B cell (primary cell): Measurements from ENCODE around the gene LAMTOR2. TPM values are rescaled to one million over a fixed set of nuclear protein-coding genes. Genes with fewer than 3 reads are reported as not detected.

Experiments used
- ATAC-seq: fragments of 200-7000 bp; cut with Tn5 transposase; one replicate; pipeline ENCODE4 v1.10.0; 2021; ENCODE audit warnings: low read depth, mild to moderate bottlenecking, moderate number of reproducible peaks, moderate library complexity
- CTCF ChIA-PET: fragments of 350-600 bp; sonication (Branson Sonifier 250); formaldehyde crosslinking; loops from one replicate; lab custom pipeline; 2021; ENCODE audit warnings: antibody characterized with exemption, inconsistent platforms; lab: Charles Lee
- POLR2A ChIA-PET: fragments of 350-600 bp; sonication (Branson Sonifier 250); formaldehyde crosslinking; loops from one replicate; lab custom pipeline; 2021; ENCODE audit warnings: antibody characterized with exemption; lab: Charles Lee
- DNase-seq: peaks from one replicate; pipeline ENCODE4 v3.0.0; 2013
- H2AFZ ChIP-seq: 2 replicates; pipeline ENCODE4 v1.6.1; 2012; ENCODE audit warnings: mild to moderate bottlenecking, low read depth, low read length; ENCODE audit not compliant: insufficient read depth, poor library complexity, severe bottlenecking
- H3K27ac ChIP-seq, 2 donors: 1 replicate in 1 of 2; 2 replicates in 1 of 2; pipeline ENCODE4 v1.5.1; 2012 to 2013; ENCODE audit warnings: low read length in 2 of 2, mild to moderate bottlenecking in 2 of 2, moderate library complexity in 1 of 2
- H3K27me3 ChIP-seq, 4 experiments: fragments of 200-600 bp in 1 of 4; sonication (generic) in 1 of 4; replicated peaks in 1 of 4; 1 replicate in 2 of 4; 2 replicates in 2 of 4; pipeline versions ENCODE4 v1.6.1 to v1.7.0; 2013 to 2016; ENCODE audit warnings: low read length in 3 of 4, mild to moderate bottlenecking in 2 of 4, mixed read lengths in 1 of 4, moderate library complexity in 1 of 4; ENCODE audit not compliant: insufficient read depth in 4 of 4, control insufficient read depth in 3 of 4; ENCODE audit errors: control extremely low read depth in 1 of 4
- H3K36me3 ChIP-seq, 2 experiments: replicated peaks in 1 of 2; 1 replicate in 1 of 2; 2 replicates in 1 of 2; pipeline versions ENCODE4 v1.6.1 to v1.7.1; 2013; ENCODE audit warnings: low read length in 1 of 2; ENCODE audit not compliant: insufficient read depth in 2 of 2, control insufficient read depth in 1 of 2; ENCODE audit errors: control extremely low read depth in 1 of 2, extremely low read depth in 1 of 2
- H3K4me1 ChIP-seq, 2 donors: fragments of 200-600 bp in 1 of 2; sonication (generic) in 1 of 2; 1 replicate in 1 of 2; 2 replicates in 1 of 2; pipeline versions ENCODE4 v1.5.1 to v1.6.1; 2013 to 2017; ENCODE audit warnings: low read length in 2 of 2; ENCODE audit not compliant: control insufficient read depth in 2 of 2, insufficient read depth in 2 of 2
- H3K4me2 ChIP-seq: replicated peaks from 2 replicates; pipeline ENCODE3; 2012; ENCODE audit warnings: mild to moderate bottlenecking, low read depth, low read length; ENCODE audit not compliant: poor library complexity, severe bottlenecking
- H3K4me3 ChIP-seq, 5 experiments: fragments of 200-600 bp in 1 of 5; sonication (generic) in 1 of 5; 1 replicate in 3 of 5; 2 replicates in 2 of 5; pipeline versions ENCODE4 v1.5.1 to v1.7.0; 2011 to 2016; ENCODE audit warnings: low read length in 4 of 5, mild to moderate bottlenecking in 4 of 5, low read depth in 2 of 5, control low read depth in 1 of 5, moderate library complexity in 1 of 5; ENCODE audit not compliant: insufficient read depth in 1 of 5; ENCODE audit errors: control extremely low read depth in 1 of 5, extremely low read depth in 1 of 5
- H3K79me2 ChIP-seq: fragments of 200-600 bp; sonication (generic); one replicate; pipeline ENCODE4 v1.6.0; 2016; ENCODE audit warnings: low read length; ENCODE audit not compliant: control insufficient read depth, insufficient read depth
- H3K9ac ChIP-seq: fragments of 200-600 bp; sonication (generic); 2 replicates; pipeline ENCODE4 v1.6.1; 2017; ENCODE audit warnings: mild to moderate bottlenecking, low read length, moderate library complexity
- H3K9me3 ChIP-seq, 3 donors: one replicate each; pipeline versions ENCODE4 v1.6.1 to v1.7.1; 2013; ENCODE audit warnings: low read length in 2 of 3; ENCODE audit not compliant: control insufficient read depth in 2 of 3, insufficient read depth in 1 of 3; ENCODE audit errors: control extremely low read depth in 1 of 3
- H4K20me1 ChIP-seq: 2 replicates; pipeline ENCODE4 v1.6.0; 2012; ENCODE audit warnings: mild to moderate bottlenecking, low read length; ENCODE audit not compliant: insufficient read depth, control insufficient read depth, poor library complexity, severe bottlenecking
- H3K27ac Mint-ChIP-seq: one replicate; pipeline ENCODE4 v1.8.0; 2021; ENCODE audit warnings: mixed read lengths
- H3K27me3 Mint-ChIP-seq: one replicate; pipeline ENCODE4 v1.8.0; 2021; ENCODE audit warnings: mixed read lengths
- H3K4me1 Mint-ChIP-seq: one replicate; pipeline ENCODE4 v1.8.0; 2021; ENCODE audit warnings: mixed read lengths
- H3K4me3 Mint-ChIP-seq: one replicate; pipeline ENCODE4 v1.8.0; 2021; ENCODE audit warnings: mixed read lengths
- H3K9me3 Mint-ChIP-seq: one replicate; pipeline ENCODE4 v1.8.0; 2022; ENCODE audit warnings: mixed read lengths; ENCODE audit not compliant: insufficient read depth
- EZH2 ChIP-seq: IDR thresholded peaks from 2 replicates; pipeline ENCODE4 v1.6.1; 2012; ENCODE audit warnings: borderline replicate concordance, low read depth, mild to moderate bottlenecking, moderate library complexity, low read length; ENCODE audit not compliant: insufficient read depth, poor library complexity, severe bottlenecking
- WGBS: methylation state at CpG from one replicate; pipeline ENCODE4 v1.1.5; 2013; ENCODE audit warnings: missing lambda C conversion rate; ENCODE audit not compliant: insufficient coverage; 5-methylcytosine and 5-hydroxymethylcytosine counted together
- intact Hi-C: fragments of 100-400 bp; cut with micrococcal nuclease; formaldehyde crosslinking; loops from one replicate; pipeline ENCODE4 v1.10.0; 2022
- polyA plus RNA-seq: library from polyadenylated mRNA; depleted of rRNA; stranded (reverse); fragments of >200 nt; gene quantifications from 2 replicates; pipeline ENCODE4 v1.2.3, GENCODE V29; 2012
- total RNA-seq, 2 donors: library from RNA; stranded (reverse); fragments of 120-200 nt in 1 of 2; gene quantifications; 1 replicate in 1 of 2; 2 replicates in 1 of 2; pipeline versions ENCODE4 v1.2.3 to v1.2.4, GENCODE V29; 2013 to 2022
- TF ChIP-seq, protein P1 (sequence below): fragments of 200-600 bp; IDR thresholded peaks from one replicate; pipeline ENCODE4 v1.8.0; 2022; ENCODE audit warnings: antibody characterized with exemption, mild to moderate bottlenecking

Gene LAMTOR2
- total and polyA plus RNA-seq, 2 donors (not counting 1 experiment from before 2014, with no cell fraction given), result 31.5 to 55.9 TPM

- Histone ChIP-seq H3K27ac (no peak overlapping the region), H3K36me3 (no peaks in the 10 kb centered on the region), H3K79me2 (no peaks in the 10 kb centered on the region), H3K27me3 (peaks cover 0 to 45% (median 21%) of the 10 kb centered on the region in 4 experiments), H3K9me3 (peaks cover 0 to 4% (median 0%) of the 10 kb centered on the region in 3 donors), H3K4me2 (peak overlapping the region; percentile 99), H3K4me3 (peak overlapping the region in 3 of 5 experiments; percentile 81 to 87 (median 84)), H4K20me1 (no peaks in the 10 kb centered on the region), H3K9ac (peak overlapping the region; percentile 80), H2AFZ (peak overlapping the region; percentile 90), H3K4me1 (peaks cover 12 to 26% of the 10 kb centered on the region in 2 donors)
- ChIA-PET CTCF (interaction anchor here (1.6 kb wide), 1 partner anchor 16 kb away, joined by 8 read pairs; no protein-coding TSS in a partner anchor), POLR2A (interaction anchor here (0.7 kb wide), 1 partner anchor 16 kb away, joined by 3 read pairs; no protein-coding TSS in a partner anchor)
- H3K4me1 Mint-ChIP-seq, result peaks cover 29% of the 10 kb centered on the region
- 5% methylated on average over 36 of the region's 61 CpGs for WGBS
- ATAC-seq, result no peak
- no peak for TF ChIP-seq EZH2
- TF ChIP-seq, protein P1, sequence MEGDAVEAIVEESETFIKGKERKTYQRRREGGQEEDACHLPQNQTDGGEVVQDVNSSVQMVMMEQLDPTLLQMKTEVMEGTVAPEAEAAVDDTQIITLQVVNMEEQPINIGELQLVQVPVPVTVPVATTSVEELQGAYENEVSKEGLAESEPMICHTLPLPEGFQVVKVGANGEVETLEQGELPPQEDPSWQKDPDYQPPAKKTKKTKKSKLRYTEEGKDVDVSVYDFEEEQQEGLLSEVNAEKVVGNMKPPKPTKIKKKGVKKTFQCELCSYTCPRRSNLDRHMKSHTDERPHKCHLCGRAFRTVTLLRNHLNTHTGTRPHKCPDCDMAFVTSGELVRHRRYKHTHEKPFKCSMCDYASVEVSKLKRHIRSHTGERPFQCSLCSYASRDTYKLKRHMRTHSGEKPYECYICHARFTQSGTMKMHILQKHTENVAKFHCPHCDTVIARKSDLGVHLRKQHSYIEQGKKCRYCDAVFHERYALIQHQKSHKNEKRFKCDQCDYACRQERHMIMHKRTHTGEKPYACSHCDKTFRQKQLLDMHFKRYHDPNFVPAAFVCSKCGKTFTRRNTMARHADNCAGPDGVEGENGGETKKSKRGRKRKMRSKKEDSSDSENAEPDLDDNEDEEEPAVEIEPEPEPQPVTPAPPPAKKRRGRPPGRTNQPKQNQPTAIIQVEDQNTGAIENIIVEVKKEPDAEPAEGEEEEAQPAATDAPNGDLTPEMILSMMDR, result no peak
- no peak for DNase-seq
- intact Hi-C loops, result no loop called here
- H3K4me3 Mint-ChIP-seq, result peak overlapping the region; percentile 91
- peaks cover 11% of the 10 kb centered on the region for H3K27me3 Mint-ChIP-seq
- no peaks in the 10 kb centered on the region for H3K9me3 Mint-ChIP-seq
- no peak overlapping the region for H3K27ac Mint-ChIP-seq
These were observed 26.8 kb downstream of the LAMTOR2 start for GRCh38 chr1:156081180-156081916.

- intact Hi-C loops, result loop anchor here (1.0 to 2.0 kb wide), 4 partner anchors 28 to 256 kb away; partner anchors contain the start of genes CCT3, LAMTOR2 and TSACC
- peak overlapping the region; percentile 80 for H3K9ac ChIP-seq
- no peak for ATAC-seq
These were observed 27.3 kb downstream of the LAMTOR2 start for GRCh38 chr1:156081917-156082308.

More at GRCh38 chr1:156081917-156082308, 27.3 kb downstream of the LAMTOR2 start:
- Histone ChIP-seq H2AFZ (peak overlapping the region; percentile 90), H3K9me3 (peaks cover 0 to 2% (median 0%) of the 10 kb centered on the region in 3 donors), H3K4me2 (peak overlapping the region; percentile 99), H3K36me3 (no peaks in the 10 kb centered on the region), H3K4me1 (peaks cover 11 to 21% of the 10 kb centered on the region in 2 donors), H3K4me3 (peak overlapping the region in 4 of 5 experiments; percentile 74 to 87 (median 82)), H4K20me1 (no peaks in the 10 kb centered on the region), H3K27me3 (peaks cover 0 to 47% (median 21%) of the 10 kb centered on the region in 4 experiments), H3K79me2 (no peaks in the 10 kb centered on the region), H3K27ac (no peak overlapping the region)
- no peak overlapping the region for H3K27ac Mint-ChIP-seq
- no peaks in the 10 kb centered on the region for H3K9me3 Mint-ChIP-seq
- H3K27me3 Mint-ChIP-seq, result peaks cover 12% of the 10 kb centered on the region
- H3K4me3 Mint-ChIP-seq, result peak overlapping the region; percentile 91
- peaks cover 26% of the 10 kb centered on the region for H3K4me1 Mint-ChIP-seq
- ChIA-PET CTCF (interaction anchor here (0.9 to 4.6 kb wide), 3 partner anchors 10 to 47 kb away, joined by 6 to 25 read pairs (median 8); no protein-coding TSS in a partner anchor), POLR2A (interaction anchor here (0.7 kb wide), 1 partner anchor 16 kb away, joined by 3 read pairs; no protein-coding TSS in a partner anchor)
- DNase-seq, result no peak
- no CpG with 5 or more reads among the region's 10 CpGs for WGBS
- TF ChIP-seq, protein P1, result no peak
- no peak for TF ChIP-seq EZH2
